Pancreas (tissue), 10 donors: Measurements from ENCODE around the gene SKOR1. TPM values are rescaled to one million over a fixed set of nuclear protein-coding genes. Genes with fewer than 3 reads are reported as not detected.

ENCODE experiments used
- ATAC-seq, 4 donors: fragments of 200-7000 bp; cut with Tn5 transposase; one replicate each; pipeline versions ENCODE4 v1.8.0 to v1.9.1; 2020; ENCODE audit warnings: mild to moderate bottlenecking in 4 of 4, moderate library complexity in 4 of 4
- DNase-seq, 6 donors: peaks; one replicate each; pipeline ENCODE4 v3.0.0-alpha.2; 2020
- FAIRE-seq: peaks from 2 replicates; lab custom pipeline; 2012; peaks lifted over from hg19 to GRCh38; lab: Jason Lieb, UNC
- H3K27ac ChIP-seq, 4 donors: fragments of 200-600 bp; sonication (generic); 1 replicate in 3 of 4; 2 replicates in 1 of 4; pipeline versions ENCODE4 v1.5.0 to v1.8.0; 2020
- H3K27me3 ChIP-seq, 4 donors: fragments of 200-600 bp; one replicate each; pipeline ENCODE4 v1.8.0; 2021
- H3K36me3 ChIP-seq, 3 donors: fragments of 200-600 bp; sonication (generic) in 1 of 3; one replicate each; pipeline versions ENCODE4 v1.5.0 to v1.8.0; 2020 to 2021
- H3K4me1 ChIP-seq, 3 donors: fragments of 200-600 bp; one replicate each; pipeline ENCODE4 v1.8.0; 2021
- H3K4me3 ChIP-seq, 4 donors: fragments of 200-600 bp; sonication (generic) in 2 of 4; one replicate each; pipeline versions ENCODE4 v1.5.0 to v1.8.0; 2020 to 2021
- H3K9me3 ChIP-seq, 4 donors: fragments of 200-600 bp; one replicate each; pipeline ENCODE4 v1.8.0; 2021
- CTCF ChIP-seq, 4 donors: fragments of 200-600 bp; sonication (generic) in 3 of 4; IDR thresholded peaks; one replicate each; pipeline versions ENCODE4 v1.5.0 to v1.8.0; 2021; ENCODE audit warnings: antibody characterized with exemption in 4 of 4
- WGBS, 2 donors: extraction: QIAGEN DNeasy Blood & Tissue Kit; methylation state at CpG; one replicate each; pipeline ENCODE4 v1.1.7; 2013; 5-methylcytosine and 5-hydroxymethylcytosine counted together
- intact Hi-C, 3 donors: fragments of 100-400 bp; cut with DNase I; formaldehyde crosslinking; loops; one replicate each; pipeline versions ENCODE4 v1.11.1 to v1.14.2; 2022
- polyA plus RNA-seq, 2 donors: library from polyadenylated mRNA; stranded (reverse); fragments of 200-250 nt; gene quantifications; one replicate each; pipeline ENCODE4 v1.2.3, GENCODE V29; 2013
- total RNA-seq, 6 donors: library from RNA; stranded (reverse); fragmentation: NEBNext Ultra II Directional in 4 of 6; extraction: Animal tissue kit (Norgen Biotek cat#: 25700) in 4 of 6; gene quantifications; one replicate each; pipeline versions ENCODE4 v1.2.1 to v1.2.4, GENCODE V29; 2021 to 2023
- donor health status: healthy with polysubstance abuse.
- donor health status: DM: no; HTN: no; CAD: no; lungs with moderate emphysema.
- donor health status: DM: no; HTN: no; CAD: no.
- donor health status: control.
- donor health status: control.
- donor health status: Bipolar disorder and iron deficiency.
- donor health status: DM: yes; HTN: yes; CAD: no.
- donor health status: DM: no; HTN: no; CAD: no.
- donor health status: DM: no; HTN: no; CAD: no.
- donor health status: DM: yes; HTN: yes; CAD: no.

The SKOR1 gene
- total and polyA plus RNA-seq, 8 donors, result 0.09 to 0.54 (median 0.36) TPM

GRCh38 chr15:67869701-67870100 is 44.4 kb downstream of the SKOR1 start:
- FAIRE-seq (no peak), ATAC-seq (no peak), DNase-seq (no peak)
- WGBS, 2 donors, result 89 to 98% methylated on average over 3 of the region's 3 CpGs
- Histone ChIP-seq H3K27me3 (no peaks in the 10 kb centered on the region), H3K36me3 (no peaks in the 10 kb centered on the region), H3K9me3 (no peaks in the 10 kb centered on the region), H3K27ac (no peak overlapping the region), H3K4me3 (no peak overlapping the region), H3K4me1 (no peaks in the 10 kb centered on the region)
- TF ChIP-seq CTCF (IDR thresholded peaks at IDR 0.05), result no peak
- intact Hi-C loops, result loop anchor here in 2 of 3 donors (10.0 kb wide), 2 partner anchors 175 to 285 kb away; no protein-coding TSS in a partner anchor

GRCh38 chr15:67870868-67871408 is 45.6 kb downstream of the SKOR1 start:
- Histone ChIP-seq H3K4me1 (no peaks in the 10 kb centered on the region), H3K9me3 (no peaks in the 10 kb centered on the region), H3K36me3 (no peaks in the 10 kb centered on the region), H3K27me3 (no peaks in the 10 kb centered on the region), H3K4me3 (no peak overlapping the region), H3K27ac (no peak overlapping the region)
- ATAC-seq (no peak), FAIRE-seq (no peak), DNase-seq (no peak)
- intact Hi-C loops, result no loop called here
- no peak for TF ChIP-seq CTCF (IDR thresholded peaks at IDR 0.05)

GRCh38 chr15:67873777-67874176 is 48.5 kb downstream of the SKOR1 start:
- H3K9me3 ChIP-seq, result no peaks in the 10 kb centered on the region
- WGBS, 2 donors, result 86 to 90% methylated on average over 3 of the region's 3 CpGs
- H3K4me1 ChIP-seq, result no peaks in the 10 kb centered on the region
- no peaks in the 10 kb centered on the region for H3K36me3 ChIP-seq
- ATAC-seq, result no peak
- FAIRE-seq, result no peak
- no peak for TF ChIP-seq CTCF (IDR thresholded peaks at IDR 0.05)
- H3K27me3 ChIP-seq, result no peaks in the 10 kb centered on the region
- intact Hi-C loops, result no loop called here
- no peak overlapping the region for H3K4me3 ChIP-seq
- no peak overlapping the region for H3K27ac ChIP-seq
- no peak for DNase-seq

GRCh38 chr15:67878712-67879206 is 53.5 kb downstream of the SKOR1 start:
- WGBS, 2 donors, result 97 to 98% methylated on average over 2 of the region's 2 CpGs
- intact Hi-C loops, result no loop called here

More at GRCh38 chr15:67878712-67879206, 53.5 kb downstream of the SKOR1 start:
- FAIRE-seq, result no peak
- peak in 1 of 6 donors; percentile 5 for DNase-seq
- Histone ChIP-seq H3K36me3 (no peaks in the 10 kb centered on the region), H3K4me1 (peaks cover 0 to 3% (median 0%) of the 10 kb centered on the region in 3 donors), H3K27me3 (no peaks in the 10 kb centered on the region), H3K4me3 (no peak overlapping the region), H3K9me3 (no peaks in the 10 kb centered on the region), H3K27ac (no peak overlapping the region)
- TF ChIP-seq CTCF (IDR thresholded peaks at IDR 0.05), result no peak
- ATAC-seq, result no peak
